ENCODE measurements around the gene KLHDC8A. TPM values are rescaled to one million over a fixed set of nuclear protein-coding genes. Genes with fewer than 3 reads are reported as not detected.

Gene KLHDC8A
- total and polyA plus RNA-seq, 2 donors (not counting 3 experiments of a cell fraction or from before 2014, with no cell fraction given), result not detected

- dilution Hi-C loops (cut with MboI; ENCODE audit: extremely low pct_ligation_motif_present, low sequenced_read_pairs) (no loop called here), intact Hi-C loops (cut with micrococcal nuclease) (no loop called here)
- Histone ChIP-seq H3K9ac (replicated peaks; ENCODE audit: extremely low read depth, insufficient read depth, low read length) (no peak overlapping the region), H3K27ac (ENCODE audit: insufficient read depth, low read depth, low read length) (no peak overlapping the region), H4K20me1 (replicated peaks; ENCODE audit: control insufficient read depth, extremely low read depth, insufficient read depth, low read length) (no peaks in the 10 kb centered on the region), H3K9me1 (replicated peaks; ENCODE audit: control insufficient read depth, extremely low read depth, insufficient read depth, low read length) (no peaks in the 10 kb centered on the region), H3K4me2 (ENCODE audit: insufficient read depth, low read length) (no peak overlapping the region), H3K36me3 (ENCODE audit: control insufficient read depth in 2 of 2, extremely low read depth in 1 of 2, insufficient read depth in 2 of 2, low read length in 2 of 2) (no peaks in the 10 kb centered on the region), H3K79me2 (ENCODE audit: control insufficient read depth, insufficient read depth, low read length) (no peaks in the 10 kb centered on the region), H3K9me3 (replicated peaks; ENCODE audit: control insufficient read depth, insufficient read depth, low read length) (no peaks in the 10 kb centered on the region), H2AFZ (ENCODE audit: low read depth, low read length) (no peak overlapping the region), H3K27me3 (ENCODE audit: control insufficient read depth in 2 of 2, insufficient read depth in 2 of 2, low read length in 2 of 2) (peaks cover 31 to 36% of the 10 kb centered on the region in 2 experiments), H3K4me3 (replicated peaks in 1 of 3; ENCODE audit: insufficient read depth in 1 of 3, low read depth in 1 of 3, low read length in 3 of 3) (no peak overlapping the region), H3K4me1 (ENCODE audit: control insufficient read depth, extremely low read depth, insufficient read depth, low read length) (no peaks in the 10 kb centered on the region)
- no peak for TF ChIP-seq GATA2 (IDR thresholded peaks at IDR 0.05; ENCODE audit: insufficient read depth, insufficient read length, low read depth, low read length)
- TF ChIP-seq POLR2A (IDR thresholded peaks at IDR 0.05; ENCODE audit: low read depth, low read length), result no peak
- no peak for TF ChIP-seq EZH2 (IDR thresholded peaks at IDR 0.05; ENCODE audit: borderline replicate concordance, low read depth, low read length, severe bottlenecking)
- DNase-seq (ENCODE audit: low read depth, low spot score) (no peak), FAIRE-seq (no peak)
- BruUV-seq (replicated peaks), result no TSS peak
- ChIA-PET CTCF (interaction anchor here (0.7 to 3.9 kb wide), 4 partner anchors 21 to 149 kb away, joined by 3 to 17 read pairs (median 4); no protein-coding TSS in a partner anchor), POLR2A (no interaction called here)
Observed at GRCh38 chr1:205376739-205377138, 20.0 kb upstream of the KLHDC8A start.

- Histone ChIP-seq H3K27ac (ENCODE audit: insufficient read depth, low read depth, low read length) (no peak overlapping the region), H3K9me1 (replicated peaks; ENCODE audit: control insufficient read depth, extremely low read depth, insufficient read depth, low read length) (no peaks in the 10 kb centered on the region), H3K36me3 (ENCODE audit: control insufficient read depth in 2 of 2, extremely low read depth in 1 of 2, insufficient read depth in 2 of 2, low read length in 2 of 2) (no peaks in the 10 kb centered on the region), H3K79me2 (ENCODE audit: control insufficient read depth, insufficient read depth, low read length) (no peaks in the 10 kb centered on the region), H3K9ac (replicated peaks; ENCODE audit: extremely low read depth, insufficient read depth, low read length) (no peak overlapping the region), H3K9me3 (replicated peaks; ENCODE audit: control insufficient read depth, insufficient read depth, low read length) (no peaks in the 10 kb centered on the region), H4K20me1 (replicated peaks; ENCODE audit: control insufficient read depth, extremely low read depth, insufficient read depth, low read length) (no peaks in the 10 kb centered on the region), H2AFZ (ENCODE audit: low read depth, low read length) (no peak overlapping the region), H3K27me3 (ENCODE audit: control insufficient read depth in 2 of 2, insufficient read depth in 2 of 2, low read length in 2 of 2) (peaks cover 31 to 36% of the 10 kb centered on the region in 2 experiments), H3K4me3 (replicated peaks in 1 of 3; ENCODE audit: insufficient read depth in 1 of 3, low read depth in 1 of 3, low read length in 3 of 3) (no peak overlapping the region), H3K4me1 (ENCODE audit: control insufficient read depth, extremely low read depth, insufficient read depth, low read length) (no peaks in the 10 kb centered on the region), H3K4me2 (ENCODE audit: insufficient read depth, low read length) (no peak overlapping the region)
- FAIRE-seq, result no peak
- dilution Hi-C loops (cut with MboI; ENCODE audit: extremely low pct_ligation_motif_present, low sequenced_read_pairs) (no loop called here), intact Hi-C loops (cut with micrococcal nuclease) (no loop called here)
- TF ChIP-seq EZH2 (IDR thresholded peaks at IDR 0.05; ENCODE audit: borderline replicate concordance, low read depth, low read length, severe bottlenecking) (no peak), MAX (IDR thresholded peaks at IDR 0.05; ENCODE audit: insufficient read depth, insufficient read length) (no peak), POLR2A (IDR thresholded peaks at IDR 0.05; ENCODE audit: low read depth, low read length) (no peak), CTCF (IDR thresholded peaks at IDR 0.05; ENCODE audit: extremely low read depth in 1 of 2, insufficient read depth in 1 of 2, low read depth in 1 of 2, low read length in 2 of 2) (no peak), MYC (IDR thresholded peaks at IDR 0.05; ENCODE audit: low read depth, low read length) (no peak), FOS (IDR thresholded peaks at IDR 0.05; ENCODE audit: borderline replicate concordance, insufficient read depth, low read length) (no peak), GATA2 (IDR thresholded peaks at IDR 0.05; ENCODE audit: insufficient read depth, insufficient read length, low read depth, low read length) (no peak), POLR2AphosphoS5 (IDR thresholded peaks at IDR 0.05; ENCODE audit: insufficient read depth, low read depth, low read length) (no peak), JUN (IDR thresholded peaks at IDR 0.05; ENCODE audit: borderline replicate concordance, insufficient read depth, insufficient read length, low read depth) (no peak)
- no peak for DNase-seq (ENCODE audit: low read depth, low spot score)
- POLR2A ChIA-PET, result no interaction called here
- CTCF ChIA-PET, result interaction anchor here (0.7 to 3.9 kb wide), 4 partner anchors 21 to 149 kb away, joined by 3 to 17 read pairs (median 4); no protein-coding TSS in a partner anchor
- BruUV-seq (replicated peaks), result no TSS peak
Observed at GRCh38 chr1:205375835-205376545, 19.3 kb upstream of the KLHDC8A start.
